Measurements from ENCODE around the gene LRRK1.

The LRRK1 gene

DNA sequence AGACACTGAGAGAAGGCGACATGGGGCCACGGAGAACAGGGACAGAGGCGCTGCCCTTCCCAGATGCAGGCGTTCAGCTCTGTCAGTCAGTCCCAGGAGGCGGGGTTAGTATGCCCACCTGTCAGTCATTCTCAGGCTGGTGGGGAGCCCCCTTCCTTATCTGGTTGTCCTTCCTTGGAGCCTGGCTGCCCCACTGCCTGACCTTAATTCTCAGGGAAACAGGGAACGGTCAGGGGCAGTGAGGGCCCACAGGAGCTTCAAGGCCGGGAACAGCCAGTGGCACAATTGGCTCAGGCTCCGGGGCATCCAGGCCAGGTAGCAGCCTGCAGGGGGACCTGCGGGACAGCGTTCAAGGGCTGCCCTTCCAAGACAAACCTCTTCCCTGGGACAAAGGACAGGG, 199.5 kb downstream of the LRRK1 start:
- H3K4me3 Mint-ChIP-seq, result no peak overlapping the region
- TF ChIP-seq, protein P1, sequence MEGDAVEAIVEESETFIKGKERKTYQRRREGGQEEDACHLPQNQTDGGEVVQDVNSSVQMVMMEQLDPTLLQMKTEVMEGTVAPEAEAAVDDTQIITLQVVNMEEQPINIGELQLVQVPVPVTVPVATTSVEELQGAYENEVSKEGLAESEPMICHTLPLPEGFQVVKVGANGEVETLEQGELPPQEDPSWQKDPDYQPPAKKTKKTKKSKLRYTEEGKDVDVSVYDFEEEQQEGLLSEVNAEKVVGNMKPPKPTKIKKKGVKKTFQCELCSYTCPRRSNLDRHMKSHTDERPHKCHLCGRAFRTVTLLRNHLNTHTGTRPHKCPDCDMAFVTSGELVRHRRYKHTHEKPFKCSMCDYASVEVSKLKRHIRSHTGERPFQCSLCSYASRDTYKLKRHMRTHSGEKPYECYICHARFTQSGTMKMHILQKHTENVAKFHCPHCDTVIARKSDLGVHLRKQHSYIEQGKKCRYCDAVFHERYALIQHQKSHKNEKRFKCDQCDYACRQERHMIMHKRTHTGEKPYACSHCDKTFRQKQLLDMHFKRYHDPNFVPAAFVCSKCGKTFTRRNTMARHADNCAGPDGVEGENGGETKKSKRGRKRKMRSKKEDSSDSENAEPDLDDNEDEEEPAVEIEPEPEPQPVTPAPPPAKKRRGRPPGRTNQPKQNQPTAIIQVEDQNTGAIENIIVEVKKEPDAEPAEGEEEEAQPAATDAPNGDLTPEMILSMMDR (IDR thresholded peaks at IDR 0.05), result no peak
- H3K27me3 Mint-ChIP-seq (ENCODE audit: low read depth, poor library complexity), result peaks cover 4% of the 10 kb centered on the region
- DNase-seq, result no peak
- H3K36me3 Mint-ChIP-seq (ENCODE audit: low read depth), result no peaks in the 10 kb centered on the region
- peaks cover 70% of the 10 kb centered on the region for H3K4me1 Mint-ChIP-seq
- no peak overlapping the region for H3K27ac Mint-ChIP-seq
- no peaks in the 10 kb centered on the region for H3K9me3 Mint-ChIP-seq

DNA sequence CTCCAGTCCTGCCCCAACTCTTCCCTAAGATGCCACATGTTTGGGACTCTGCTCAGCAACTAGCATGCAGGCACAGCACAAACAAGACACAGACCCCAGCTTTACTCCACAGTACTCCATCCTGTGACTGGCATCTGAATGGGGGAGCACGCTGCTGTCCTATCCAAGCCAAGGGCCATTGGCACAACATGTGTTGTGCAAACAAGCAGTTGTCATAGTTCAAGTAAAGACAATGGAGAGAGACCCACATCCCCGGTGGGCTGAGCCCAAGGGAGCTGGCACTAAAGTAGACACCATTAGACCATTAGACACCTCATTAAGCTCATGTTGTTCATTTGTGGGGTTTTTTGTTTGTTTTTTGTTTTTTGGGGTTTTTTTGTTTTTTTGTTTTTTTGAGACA, 200.0 kb downstream of the LRRK1 start:
- no peaks in the 10 kb centered on the region for H3K36me3 Mint-ChIP-seq (ENCODE audit: low read depth)
- DNase-seq, result no peak
- H3K9me3 Mint-ChIP-seq, result no peaks in the 10 kb centered on the region
- peaks cover 70% of the 10 kb centered on the region for H3K4me1 Mint-ChIP-seq
- H3K4me3 Mint-ChIP-seq, result no peak overlapping the region
- TF ChIP-seq, protein P1 (IDR thresholded peaks at IDR 0.05), result no peak
- peaks cover 4% of the 10 kb centered on the region for H3K27me3 Mint-ChIP-seq (ENCODE audit: low read depth, poor library complexity)
- H3K27ac Mint-ChIP-seq, result no peak overlapping the region

All from nephron progenitor cell (in vitro differentiated cells).